Adrenal gland (tissue), 5 donors: Measurements from ENCODE around the gene TMEM132A.

Source experiments
- POLR2A ChIP-seq, 2 donors: fragments of 450-650 bp; IDR thresholded peaks; one replicate each; pipeline ENCODE4 v1.6.1; 2017; ENCODE audit warnings: antibody characterized with exemption in 2 of 2, mild to moderate bottlenecking in 2 of 2, moderate library complexity in 1 of 2
- TF ChIP-seq, protein P1 (sequence below), 6 experiments: fragments of 450-650 bp in 4 of 6; fragments of 200-600 bp in 2 of 6; sonication (generic) in 1 of 6; IDR thresholded peaks; 1 replicate in 5 of 6; 2 replicates in 1 of 6; pipeline versions ENCODE4 v1.5.1 to v1.8.0; 2016 to 2021; ENCODE audit warnings: antibody characterized with exemption in 6 of 6, mild to moderate bottlenecking in 2 of 6, moderate library complexity in 1 of 6
- donor health status: DM: no; HTN: no; CAD: no.

DNA sequence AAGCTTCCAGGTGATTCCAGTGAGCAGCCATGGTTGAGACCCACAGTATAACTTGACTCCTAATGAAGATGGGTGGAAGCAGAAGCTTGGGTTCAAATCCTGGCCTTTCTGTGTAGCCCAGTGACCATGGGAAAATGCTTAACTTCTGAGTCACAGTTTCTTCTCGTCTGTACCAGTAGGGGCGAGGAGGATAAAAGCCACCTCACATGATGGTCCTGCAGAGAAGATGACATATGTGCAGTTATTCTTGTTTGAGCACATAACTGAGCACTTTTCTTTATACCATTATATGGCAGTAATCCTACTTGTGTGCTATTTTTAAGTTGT is 5.4 kb upstream of the TMEM132A start:
- TF ChIP-seq, protein P1, sequence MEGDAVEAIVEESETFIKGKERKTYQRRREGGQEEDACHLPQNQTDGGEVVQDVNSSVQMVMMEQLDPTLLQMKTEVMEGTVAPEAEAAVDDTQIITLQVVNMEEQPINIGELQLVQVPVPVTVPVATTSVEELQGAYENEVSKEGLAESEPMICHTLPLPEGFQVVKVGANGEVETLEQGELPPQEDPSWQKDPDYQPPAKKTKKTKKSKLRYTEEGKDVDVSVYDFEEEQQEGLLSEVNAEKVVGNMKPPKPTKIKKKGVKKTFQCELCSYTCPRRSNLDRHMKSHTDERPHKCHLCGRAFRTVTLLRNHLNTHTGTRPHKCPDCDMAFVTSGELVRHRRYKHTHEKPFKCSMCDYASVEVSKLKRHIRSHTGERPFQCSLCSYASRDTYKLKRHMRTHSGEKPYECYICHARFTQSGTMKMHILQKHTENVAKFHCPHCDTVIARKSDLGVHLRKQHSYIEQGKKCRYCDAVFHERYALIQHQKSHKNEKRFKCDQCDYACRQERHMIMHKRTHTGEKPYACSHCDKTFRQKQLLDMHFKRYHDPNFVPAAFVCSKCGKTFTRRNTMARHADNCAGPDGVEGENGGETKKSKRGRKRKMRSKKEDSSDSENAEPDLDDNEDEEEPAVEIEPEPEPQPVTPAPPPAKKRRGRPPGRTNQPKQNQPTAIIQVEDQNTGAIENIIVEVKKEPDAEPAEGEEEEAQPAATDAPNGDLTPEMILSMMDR (IDR thresholded peaks at IDR 0.05), result no peak
- TF ChIP-seq POLR2A (IDR thresholded peaks at IDR 0.05), result no peak
